RCC 7860 (cell line): ENCODE data around the gene PCCB.
"Not testable (repeated sequence)": the region's sequence is repeated elsewhere in the genome, so short reads cannot be mapped to it uniquely, and the experiment has no call there.

Experiments used
- DNase-seq: peaks from one replicate; pipeline ENCODE4 v3.0.0-alpha.2; 2015; ENCODE audit warnings: low spot score
- FAIRE-seq: peaks from 2 replicates; lab custom pipeline; 2012; peaks lifted over from hg19 to GRCh38; lab: Jason Lieb, UNC

The PCCB gene

GRCh38 chr3:136261826-136262225, 11.7 kb downstream of the PCCB start:
- FAIRE-seq (no peak), DNase-seq (no peak)

GRCh38 chr3:136262559-136262958, 12.4 kb downstream of the PCCB start:
- DNase-seq: no peak
- no peak for FAIRE-seq

GRCh38 chr3:136263251-136263650, 13.1 kb downstream of the PCCB start:
- no peak for DNase-seq
- FAIRE-seq: no peak

- DNase-seq: peak; percentile 52
- peak; percentile 2 for FAIRE-seq
Measured at GRCh38 chr3:136266468-136267125, 16.5 kb downstream of the PCCB start.

GRCh38 chr3:136267235-136267634, 17.1 kb downstream of the PCCB start:
- DNase-seq (no peak), FAIRE-seq (no peak)

- DNase-seq (no peak), FAIRE-seq (no peak)
Measured at GRCh38 chr3:136270179-136270578, 20.0 kb downstream of the PCCB start.

GRCh38 chr3:136271626-136272025, 21.5 kb downstream of the PCCB start:
- not testable (repeated sequence) for FAIRE-seq, DNase-seq

- no peak for DNase-seq
- FAIRE-seq: no peak
Measured at GRCh38 chr3:136276049-136276755, 26.1 kb downstream of the PCCB start.

GRCh38 chr3:136277115-136277514, 27.0 kb downstream of the PCCB start:
- FAIRE-seq: no peak

GRCh38 chr3:136277634-136278033, 27.5 kb downstream of the PCCB start:
- FAIRE-seq: no peak
- no peak for DNase-seq

More at GRCh38 chr3:136277115-136277514, 27.0 kb downstream of the PCCB start:
- no peak for DNase-seq

- DNase-seq (no peak), FAIRE-seq (no peak)
Measured at GRCh38 chr3:136279092-136279491, 29.0 kb downstream of the PCCB start.

GRCh38 chr3:136280961-136281360, 30.8 kb downstream of the PCCB start:
- FAIRE-seq (no peak), DNase-seq (no peak)

- no peak for DNase-seq
- no peak for FAIRE-seq
Measured at GRCh38 chr3:136281966-136282520, 31.9 kb downstream of the PCCB start.

- DNase-seq (no peak), FAIRE-seq (no peak)
Measured at GRCh38 chr3:136283627-136284026, 33.5 kb downstream of the PCCB start.

GRCh38 chr3:136291302-136291701, 41.2 kb downstream of the PCCB start:
- FAIRE-seq (no peak), DNase-seq (no peak)

GRCh38 chr3:136292500-136292899, 42.4 kb downstream of the PCCB start:
- FAIRE-seq (no peak), DNase-seq (no peak)

- no peak for FAIRE-seq
Measured at GRCh38 chr3:136293279-136293678, 43.1 kb downstream of the PCCB start.

GRCh38 chr3:136294176-136294575, 44.0 kb downstream of the PCCB start:
- DNase-seq (no peak), FAIRE-seq (no peak)

More at GRCh38 chr3:136293279-136293678, 43.1 kb downstream of the PCCB start:
- DNase-seq: no peak

- no peak for DNase-seq
Measured at GRCh38 chr3:136296960-136297359, 46.8 kb downstream of the PCCB start.

GRCh38 chr3:136297826-136298225, 47.7 kb downstream of the PCCB start:
- DNase-seq (no peak), FAIRE-seq (no peak)

More at GRCh38 chr3:136296960-136297359, 46.8 kb downstream of the PCCB start:
- FAIRE-seq: no peak

- FAIRE-seq (no peak), DNase-seq (no peak)
Measured at GRCh38 chr3:136300444-136300843, 50.3 kb downstream of the PCCB start.

- no peak for FAIRE-seq
- DNase-seq: no peak
Measured at GRCh38 chr3:136305879-136306278, 55.7 kb downstream of the PCCB start.
